Measurements from ENCODE around the gene WWOX.

DNA sequence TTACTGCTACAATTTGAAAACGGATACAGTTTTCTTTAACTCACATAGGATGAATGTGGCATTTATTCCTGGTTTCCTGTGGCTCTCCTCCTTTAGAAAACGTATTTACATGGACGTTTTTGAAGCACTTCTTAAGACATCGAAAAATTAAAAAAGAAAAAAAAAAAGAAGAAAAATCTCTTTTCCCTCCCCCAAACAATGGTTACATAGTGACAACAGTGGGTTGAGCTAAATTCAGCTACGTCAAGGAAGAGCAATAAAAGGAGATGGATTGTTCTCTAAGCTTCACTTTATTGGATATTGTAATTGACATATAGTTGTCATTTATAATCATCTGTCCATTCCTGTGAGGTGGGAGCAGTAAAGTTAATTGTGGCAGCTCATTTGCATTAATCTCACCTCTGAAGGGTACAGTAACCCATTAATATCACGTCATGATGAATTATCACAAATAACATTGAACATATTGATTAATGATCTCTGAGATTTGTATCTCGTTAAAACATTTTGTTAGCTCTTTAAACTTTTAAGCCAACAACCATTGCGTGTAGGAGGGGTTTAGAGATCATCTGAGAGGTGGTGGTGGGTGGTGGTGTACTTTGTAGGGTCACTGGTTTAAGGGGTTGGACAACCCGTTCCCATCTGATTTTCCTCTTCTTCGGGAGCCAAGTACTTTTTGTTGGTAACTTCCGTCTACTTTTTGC lies 184.2 kb downstream of the WWOX start:
- TF ChIP-seq, protein P1, sequence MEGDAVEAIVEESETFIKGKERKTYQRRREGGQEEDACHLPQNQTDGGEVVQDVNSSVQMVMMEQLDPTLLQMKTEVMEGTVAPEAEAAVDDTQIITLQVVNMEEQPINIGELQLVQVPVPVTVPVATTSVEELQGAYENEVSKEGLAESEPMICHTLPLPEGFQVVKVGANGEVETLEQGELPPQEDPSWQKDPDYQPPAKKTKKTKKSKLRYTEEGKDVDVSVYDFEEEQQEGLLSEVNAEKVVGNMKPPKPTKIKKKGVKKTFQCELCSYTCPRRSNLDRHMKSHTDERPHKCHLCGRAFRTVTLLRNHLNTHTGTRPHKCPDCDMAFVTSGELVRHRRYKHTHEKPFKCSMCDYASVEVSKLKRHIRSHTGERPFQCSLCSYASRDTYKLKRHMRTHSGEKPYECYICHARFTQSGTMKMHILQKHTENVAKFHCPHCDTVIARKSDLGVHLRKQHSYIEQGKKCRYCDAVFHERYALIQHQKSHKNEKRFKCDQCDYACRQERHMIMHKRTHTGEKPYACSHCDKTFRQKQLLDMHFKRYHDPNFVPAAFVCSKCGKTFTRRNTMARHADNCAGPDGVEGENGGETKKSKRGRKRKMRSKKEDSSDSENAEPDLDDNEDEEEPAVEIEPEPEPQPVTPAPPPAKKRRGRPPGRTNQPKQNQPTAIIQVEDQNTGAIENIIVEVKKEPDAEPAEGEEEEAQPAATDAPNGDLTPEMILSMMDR (IDR thresholded peaks at IDR 0.05; ENCODE audit: poor library complexity), result no peak
- TF ChIP-seq EZH2 (IDR thresholded peaks at IDR 0.05; ENCODE audit: borderline replicate concordance) (no peak), EZH2phosphoT487 (IDR thresholded peaks at IDR 0.05; ENCODE audit: low read depth, severe bottlenecking, unreplicated experiment) (no peak)

All from hepatocyte (in vitro differentiated cells).